Nephron progenitor cell (in vitro differentiated cells): ENCODE results near the gene MYO1E.

Experiments
- DNase-seq: peaks from one replicate; pipeline ENCODE4 v3.0.0; 2021
- H3K27ac Mint-ChIP-seq: 2 replicates; pipeline ENCODE4 v1.8.0; 2021; ENCODE audit warnings: mild to moderate bottlenecking, moderate library complexity, mixed read lengths
- H3K27me3 Mint-ChIP-seq: 2 replicates; pipeline ENCODE4 v1.8.0; 2021; ENCODE audit warnings: mild to moderate bottlenecking, low read depth, mixed read lengths; ENCODE audit not compliant: poor library complexity
- H3K36me3 Mint-ChIP-seq: 2 replicates; pipeline ENCODE4 v1.8.0; 2021; ENCODE audit warnings: low read depth, mixed read lengths
- H3K4me1 Mint-ChIP-seq: 2 replicates; pipeline ENCODE4 v1.8.0; 2021; ENCODE audit warnings: mixed read lengths
- H3K4me3 Mint-ChIP-seq: 2 replicates; pipeline ENCODE4 v1.8.0; 2021; ENCODE audit warnings: mild to moderate bottlenecking, moderate library complexity, mixed read lengths
- H3K9me3 Mint-ChIP-seq: 2 replicates; pipeline ENCODE4 v1.8.0; 2021; ENCODE audit warnings: mild to moderate bottlenecking, moderate library complexity, mixed read lengths
- TF ChIP-seq, protein P1 (sequence below): fragments of 200-600 bp; sonication (generic); IDR thresholded peaks from 2 replicates; pipeline ENCODE4 v1.5.0; 2021; ENCODE audit warnings: antibody characterized with exemption

The MYO1E gene

DNA sequence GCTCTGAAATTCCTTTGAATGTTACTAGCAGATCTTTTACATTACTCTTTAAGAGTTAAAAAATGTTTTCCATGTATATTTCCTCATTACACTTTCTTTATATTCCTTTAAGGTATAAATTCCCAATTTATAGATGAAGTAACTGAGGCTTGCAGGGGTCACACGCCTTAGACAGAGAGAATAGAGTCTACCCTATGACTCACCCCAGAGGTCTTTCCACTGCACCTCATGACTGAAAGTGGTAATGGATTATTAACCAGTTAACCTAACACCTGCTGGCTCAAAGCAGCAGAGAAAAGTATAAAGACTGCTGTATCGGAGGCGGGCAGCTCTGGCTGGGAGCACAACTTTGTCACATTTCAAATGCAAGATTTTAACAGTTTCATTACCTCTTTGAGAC is 128.3 kb downstream of the MYO1E start:
- Mint-ChIP-seq H3K27me3 (no peaks in the 10 kb centered on the region), H3K36me3 (no peaks in the 10 kb centered on the region), H3K4me1 (peaks cover 19% of the 10 kb centered on the region), H3K4me3 (no peak overlapping the region), H3K27ac (no peak overlapping the region), H3K9me3 (no peaks in the 10 kb centered on the region)
- TF ChIP-seq, protein P1, sequence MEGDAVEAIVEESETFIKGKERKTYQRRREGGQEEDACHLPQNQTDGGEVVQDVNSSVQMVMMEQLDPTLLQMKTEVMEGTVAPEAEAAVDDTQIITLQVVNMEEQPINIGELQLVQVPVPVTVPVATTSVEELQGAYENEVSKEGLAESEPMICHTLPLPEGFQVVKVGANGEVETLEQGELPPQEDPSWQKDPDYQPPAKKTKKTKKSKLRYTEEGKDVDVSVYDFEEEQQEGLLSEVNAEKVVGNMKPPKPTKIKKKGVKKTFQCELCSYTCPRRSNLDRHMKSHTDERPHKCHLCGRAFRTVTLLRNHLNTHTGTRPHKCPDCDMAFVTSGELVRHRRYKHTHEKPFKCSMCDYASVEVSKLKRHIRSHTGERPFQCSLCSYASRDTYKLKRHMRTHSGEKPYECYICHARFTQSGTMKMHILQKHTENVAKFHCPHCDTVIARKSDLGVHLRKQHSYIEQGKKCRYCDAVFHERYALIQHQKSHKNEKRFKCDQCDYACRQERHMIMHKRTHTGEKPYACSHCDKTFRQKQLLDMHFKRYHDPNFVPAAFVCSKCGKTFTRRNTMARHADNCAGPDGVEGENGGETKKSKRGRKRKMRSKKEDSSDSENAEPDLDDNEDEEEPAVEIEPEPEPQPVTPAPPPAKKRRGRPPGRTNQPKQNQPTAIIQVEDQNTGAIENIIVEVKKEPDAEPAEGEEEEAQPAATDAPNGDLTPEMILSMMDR = no peak
- no peak for DNase-seq

DNA sequence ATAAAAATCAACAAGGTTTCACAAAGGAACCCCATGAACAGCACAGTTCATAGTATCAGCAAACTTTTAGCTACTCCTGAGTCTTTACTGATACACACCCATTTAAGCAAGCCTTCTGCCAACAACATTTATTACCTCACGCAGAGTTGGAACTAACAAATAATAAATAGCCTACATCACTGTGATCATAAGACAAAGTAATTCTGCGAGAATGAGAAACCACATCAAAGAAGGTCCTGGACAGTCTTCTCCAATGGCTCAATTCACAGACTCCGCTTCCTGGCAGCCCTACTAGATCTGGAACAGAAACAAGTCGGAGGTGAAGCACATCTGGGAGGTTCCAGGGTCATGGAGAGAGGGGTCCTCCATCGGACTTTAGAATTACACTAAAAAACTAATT is 129.0 kb downstream of the MYO1E start:
- Mint-ChIP-seq H3K27me3 (no peaks in the 10 kb centered on the region), H3K36me3 (no peaks in the 10 kb centered on the region), H3K27ac (no peak overlapping the region), H3K4me3 (no peak overlapping the region), H3K9me3 (no peaks in the 10 kb centered on the region), H3K4me1 (peaks cover 19% of the 10 kb centered on the region)
- no peak for DNase-seq
- TF ChIP-seq, protein P1 = no peak

DNA sequence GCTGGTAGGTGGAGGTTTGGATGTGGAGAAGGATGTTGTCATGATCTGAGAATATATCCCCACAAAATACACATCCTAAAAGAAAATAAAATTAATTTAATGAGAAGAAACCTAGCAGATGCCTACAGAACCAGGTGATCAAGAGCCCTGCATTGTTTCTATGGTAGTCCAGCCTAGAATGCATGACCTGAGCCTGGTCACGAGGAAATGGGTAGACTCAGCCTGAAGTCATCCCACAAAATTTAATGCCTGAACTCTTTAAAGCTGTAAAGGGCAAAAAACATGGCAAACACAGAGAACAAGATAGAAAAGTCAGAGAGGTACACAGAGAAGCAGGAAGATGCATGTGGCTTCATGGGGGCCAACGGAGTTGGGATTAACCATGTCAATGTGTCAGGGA is 130.0 kb downstream of the MYO1E start:
- TF ChIP-seq, protein P1 = no peak
- Mint-ChIP-seq H3K27me3 (no peaks in the 10 kb centered on the region), H3K9me3 (no peaks in the 10 kb centered on the region), H3K36me3 (no peaks in the 10 kb centered on the region), H3K4me3 (no peak overlapping the region), H3K27ac (peak overlapping the region; percentile 41), H3K4me1 (peaks cover 18% of the 10 kb centered on the region)
- no peak for DNase-seq

DNA sequence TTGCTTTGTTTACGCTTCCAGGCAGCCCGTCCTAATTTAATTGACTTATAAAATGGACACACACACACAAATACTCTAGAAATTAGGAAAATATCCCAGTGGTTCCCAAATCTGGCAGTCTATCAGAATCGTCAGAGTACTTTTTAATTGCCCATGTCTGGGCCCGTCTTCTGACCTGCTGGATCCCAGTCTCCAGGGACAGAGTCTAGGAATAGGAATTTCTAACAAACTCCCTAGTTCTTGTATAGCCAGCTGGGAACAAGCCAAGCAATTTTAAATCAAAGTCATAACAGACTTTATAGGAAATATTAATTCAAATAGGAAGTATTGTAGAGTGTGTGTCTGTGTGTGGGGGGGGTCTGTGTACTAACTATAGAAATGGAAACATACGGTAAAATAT is 132.6 kb downstream of the MYO1E start:
- Mint-ChIP-seq H3K27ac (no peak overlapping the region), H3K36me3 (peaks cover 14% of the 10 kb centered on the region), H3K27me3 (peaks cover 1% of the 10 kb centered on the region), H3K4me1 (peaks cover 8% of the 10 kb centered on the region), H3K9me3 (peaks cover 4% of the 10 kb centered on the region), H3K4me3 (no peak overlapping the region)
- no peak for DNase-seq
- TF ChIP-seq, protein P1 = no peak

DNA sequence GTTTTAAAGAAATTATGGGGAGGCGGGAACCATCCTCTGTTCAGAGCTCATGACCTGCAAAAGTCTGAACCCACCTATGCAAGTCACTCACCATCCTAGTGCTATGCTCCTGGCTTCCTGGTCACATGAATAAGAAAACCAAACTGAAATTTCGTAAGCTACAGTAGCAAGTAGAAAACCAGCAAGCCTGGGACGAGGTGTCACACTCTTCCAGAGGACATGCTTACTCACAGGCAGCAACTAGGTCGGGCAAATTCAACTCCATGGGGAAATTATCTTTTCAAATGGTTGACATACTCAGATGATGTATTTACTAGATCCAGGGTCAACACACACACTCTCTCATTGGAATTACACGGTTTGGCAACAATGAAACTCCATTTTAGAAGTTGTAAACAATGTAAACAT is 134.7 kb downstream of the MYO1E start:
- peaks cover 4% of the 10 kb centered on the region for H3K9me3 Mint-ChIP-seq
- H3K27me3 Mint-ChIP-seq = peaks cover 4% of the 10 kb centered on the region
- DNase-seq = no peak
- peaks cover 16% of the 10 kb centered on the region for H3K36me3 Mint-ChIP-seq
- TF ChIP-seq, protein P1 = no peak
- H3K4me1 Mint-ChIP-seq = peaks cover 3% of the 10 kb centered on the region
- H3K4me3 Mint-ChIP-seq = no peak overlapping the region
- H3K27ac Mint-ChIP-seq = no peak overlapping the region

DNA sequence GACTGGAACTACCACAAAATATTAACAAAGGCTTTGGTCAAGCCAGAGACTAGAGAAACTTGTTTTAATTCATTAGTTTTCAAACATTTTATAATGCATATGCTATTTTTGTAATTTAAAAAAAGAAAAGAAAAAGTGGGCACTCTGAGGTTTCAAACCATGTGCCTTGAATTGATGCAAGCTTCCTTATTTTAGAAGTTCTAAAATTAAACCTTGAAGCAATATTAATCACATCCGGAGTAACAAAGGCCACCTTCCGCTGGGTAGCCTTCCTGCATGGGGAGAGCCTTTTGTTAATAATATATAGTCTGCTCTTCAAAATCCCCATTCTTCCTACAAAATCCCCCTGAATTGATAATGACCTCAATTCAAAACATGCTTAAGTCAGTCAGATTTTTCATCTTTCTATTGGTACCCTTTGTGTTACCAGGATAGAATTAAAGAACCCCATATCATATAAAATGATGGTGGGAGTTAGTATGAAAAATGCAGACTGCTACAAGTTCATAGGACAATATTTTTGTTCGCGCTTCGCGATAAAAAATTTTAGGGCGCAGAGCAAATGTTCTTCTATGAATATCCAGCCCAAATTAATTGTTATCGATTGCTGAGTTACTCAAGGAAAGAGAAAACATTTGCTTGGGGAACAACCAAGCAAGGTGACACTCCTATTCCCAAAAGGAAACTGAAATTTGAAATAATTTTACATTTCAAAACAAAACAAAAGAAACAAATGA is 135.4 kb downstream of the MYO1E start:
- H3K4me3 Mint-ChIP-seq = no peak overlapping the region
- peaks cover 16% of the 10 kb centered on the region for H3K36me3 Mint-ChIP-seq
- H3K27ac Mint-ChIP-seq = no peak overlapping the region
- peaks cover 4% of the 10 kb centered on the region for H3K9me3 Mint-ChIP-seq
- TF ChIP-seq, protein P1 = no peak
- DNase-seq = no peak
- peaks cover 9% of the 10 kb centered on the region for H3K4me1 Mint-ChIP-seq
- peaks cover 4% of the 10 kb centered on the region for H3K27me3 Mint-ChIP-seq
